RWPE1 (cell line): Measurements from ENCODE around the gene LMAN2.

Source experiments
- CTCF ChIA-PET: fragments of 350-600 bp; sonication (Branson Sonifier 250); formaldehyde crosslinking; extraction: SDS; loops from one replicate; lab custom pipeline; 2021; lab: Yijun Ruan, JAX
- POLR2A ChIA-PET: fragments of 400-600 bp; formaldehyde crosslinking; extraction: SDS; loops from one replicate; lab custom pipeline; 2020; ENCODE audit warnings: antibody characterized with exemption; ENCODE audit not compliant: low non-redundant PET; lab: Yijun Ruan, JAX
- DNase-seq: peaks from one replicate; pipeline ENCODE4 v3.0.0; 2012; ENCODE audit warnings: low spot score
- H3K27ac ChIP-seq: fragments of 450-650 bp; 2 replicates; pipeline ENCODE4 v1.5.1; 2017
- CTCF ChIP-seq: fragments of 450-650 bp; conservative IDR thresholded peaks from 2 replicates; pipeline ENCODE4 v1.5.1; 2017; ENCODE audit warnings: low read depth, mild to moderate bottlenecking

Gene LMAN2

DNA sequence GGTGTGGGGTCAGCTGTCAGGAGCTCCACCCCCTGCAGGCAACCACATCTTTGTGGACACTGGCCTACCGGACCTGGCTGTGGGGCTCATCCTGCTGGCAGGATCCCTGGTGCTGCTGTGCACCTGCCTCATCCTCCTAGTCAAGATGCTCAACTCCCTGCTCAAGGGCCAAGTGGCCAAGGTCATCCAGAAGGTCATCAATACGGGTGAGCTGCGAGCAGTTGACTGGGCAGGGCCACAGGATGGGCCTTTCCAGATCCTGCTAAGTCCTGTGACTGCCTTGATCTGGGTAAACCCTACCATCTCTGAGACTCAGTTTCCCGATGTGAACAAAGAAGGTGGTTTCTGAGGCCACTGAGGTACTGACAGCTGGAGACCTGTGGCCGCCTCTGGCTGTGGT, 42.5 kb upstream of the LMAN2 start:
- no peak for TF ChIP-seq CTCF
- no peak for DNase-seq
- ChIA-PET POLR2A (no interaction called here), CTCF (interaction anchor here (0.9 to 7.4 kb wide), 2 partner anchors 10 to 62 kb away, joined by 3 to 162 read pairs; partner anchors contain the start of gene PFN3)
- H3K27ac ChIP-seq, result no peak overlapping the region

GRCh38 chr5:177393206-177393765, 41.8 kb upstream of the LMAN2 start:
- ChIA-PET CTCF (interaction anchor here (0.6 to 7.4 kb wide), 2 partner anchors 10 to 108 kb away, joined by 3 to 162 read pairs; partner anchors contain the start of gene PFN3), POLR2A (no interaction called here)

GRCh38 chr5:177392765-177393164, 41.3 kb upstream of the LMAN2 start:
- H3K27ac ChIP-seq, result no peak overlapping the region
- no peak for DNase-seq
- TF ChIP-seq CTCF, result no peak
- ChIA-PET POLR2A (no interaction called here), CTCF (interaction anchor here (1.0 to 7.4 kb wide), 2 partner anchors 11 to 63 kb away, joined by 3 to 162 read pairs; partner anchors contain the start of gene PFN3)

More at GRCh38 chr5:177393206-177393765, 41.8 kb upstream of the LMAN2 start:
- no peak for DNase-seq
- no peak for TF ChIP-seq CTCF
- H3K27ac ChIP-seq, result no peak overlapping the region

- ChIA-PET POLR2A (interaction anchor here (0.9 to 2.5 kb wide), 4 partner anchors 12 to 88 kb away, joined by 4 to 15 read pairs (median 6); no protein-coding TSS in a partner anchor), CTCF (interaction anchor here (0.5 to 7.4 kb wide), 27 partner anchors 12 to 851 kb away, joined by 3 to 162 read pairs (median 5); partner anchors contain the start of genes PDLIM7 and PFN3)
- DNase-seq, result peak; percentile 94
- peak overlapping the region; percentile 99 for H3K27ac ChIP-seq
- peak; percentile 98 for TF ChIP-seq CTCF
Measured at GRCh38 chr5:177390363-177391300, 39.2 kb upstream of the LMAN2 start.

- peak; percentile 94 for DNase-seq
- no peak for TF ChIP-seq CTCF
Measured at GRCh38 chr5:177389241-177390169, 38.0 kb upstream of the LMAN2 start.

More at GRCh38 chr5:177389241-177390169, 38.0 kb upstream of the LMAN2 start:
- peak overlapping the region; percentile 99 for H3K27ac ChIP-seq
- ChIA-PET POLR2A (interaction anchor here (0.6 to 2.5 kb wide), 8 partner anchors 11 to 259 kb away, joined by 3 to 15 read pairs (median 4); no protein-coding TSS in a partner anchor), CTCF (interaction anchor here (0.6 to 7.4 kb wide), 15 partner anchors 14 to 275 kb away, joined by 3 to 162 read pairs (median 4); partner anchors contain the start of gene PFN3)
